GM19238 (cell line): Measurements from ENCODE around the gene FLNC.

Source experiments
- DNase-seq: peaks from one replicate; pipeline ENCODE4 v3.0.0; 2011; ENCODE audit warnings: low spot score; ENCODE audit not compliant: insufficient read length

Gene FLNC

GRCh38 chr7:128843938-128844621 is 13.9 kb downstream of the FLNC start:
- DNase-seq = no peak

- DNase-seq = no peak
Measured at GRCh38 chr7:128844777-128845311, 14.6 kb downstream of the FLNC start.

GRCh38 chr7:128845475-128845874 is 15.3 kb downstream of the FLNC start:
- DNase-seq = no peak

GRCh38 chr7:128845987-128846386 is 15.8 kb downstream of the FLNC start:
- no peak for DNase-seq

DNA sequence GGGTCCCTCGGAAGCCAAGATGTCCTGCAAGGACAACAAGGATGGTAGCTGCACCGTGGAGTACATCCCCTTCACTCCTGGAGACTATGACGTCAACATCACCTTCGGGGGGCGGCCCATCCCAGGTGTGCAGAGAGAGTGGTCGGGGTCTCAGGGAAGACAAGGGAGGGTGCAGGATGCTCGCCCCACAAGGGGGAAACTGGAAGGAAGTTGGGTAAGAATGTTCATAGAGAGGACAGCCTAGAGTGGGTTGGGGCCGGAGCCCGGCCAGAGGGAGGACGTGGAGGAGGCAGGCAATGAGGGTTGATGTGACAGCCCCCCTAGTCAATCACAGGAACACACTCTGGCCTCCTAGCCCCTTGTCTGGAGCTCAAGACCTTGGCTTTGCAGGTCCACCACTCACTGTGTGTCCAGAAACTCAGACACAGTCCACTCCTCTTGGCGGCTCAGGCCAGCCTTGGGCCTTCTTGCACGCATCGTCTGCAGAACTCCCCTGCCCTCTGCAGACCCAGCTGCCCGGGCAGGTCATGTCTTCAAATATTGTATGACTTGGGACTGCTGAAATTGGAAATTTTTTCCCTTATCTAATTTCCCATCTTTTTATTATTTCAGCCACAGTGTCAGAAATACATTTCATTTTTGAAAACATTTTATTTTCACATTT is 16.7 kb downstream of the FLNC start:
- no peak for DNase-seq

DNA sequence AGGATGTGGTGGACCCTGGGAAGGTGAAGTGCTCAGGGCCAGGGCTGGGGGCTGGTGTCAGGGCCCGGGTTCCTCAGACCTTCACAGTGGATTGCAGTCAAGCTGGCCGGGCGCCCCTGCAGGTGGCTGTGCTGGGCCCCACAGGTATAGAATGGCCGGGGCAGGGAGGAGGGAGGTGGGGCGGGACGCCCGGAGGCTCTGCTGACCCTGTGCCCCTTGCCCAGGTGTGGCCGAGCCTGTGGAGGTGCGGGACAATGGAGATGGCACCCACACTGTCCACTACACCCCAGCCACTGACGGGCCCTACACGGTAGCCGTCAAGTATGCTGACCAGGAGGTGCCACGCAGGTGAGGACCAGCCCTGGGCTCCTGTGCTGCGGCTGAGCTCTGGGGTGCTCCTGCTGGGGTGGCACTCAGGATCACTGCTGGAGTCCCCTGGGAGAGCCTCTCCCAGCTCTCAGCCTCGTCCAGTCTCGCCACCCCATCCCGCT is 17.6 kb downstream of the FLNC start:
- no peak for DNase-seq

DNA sequence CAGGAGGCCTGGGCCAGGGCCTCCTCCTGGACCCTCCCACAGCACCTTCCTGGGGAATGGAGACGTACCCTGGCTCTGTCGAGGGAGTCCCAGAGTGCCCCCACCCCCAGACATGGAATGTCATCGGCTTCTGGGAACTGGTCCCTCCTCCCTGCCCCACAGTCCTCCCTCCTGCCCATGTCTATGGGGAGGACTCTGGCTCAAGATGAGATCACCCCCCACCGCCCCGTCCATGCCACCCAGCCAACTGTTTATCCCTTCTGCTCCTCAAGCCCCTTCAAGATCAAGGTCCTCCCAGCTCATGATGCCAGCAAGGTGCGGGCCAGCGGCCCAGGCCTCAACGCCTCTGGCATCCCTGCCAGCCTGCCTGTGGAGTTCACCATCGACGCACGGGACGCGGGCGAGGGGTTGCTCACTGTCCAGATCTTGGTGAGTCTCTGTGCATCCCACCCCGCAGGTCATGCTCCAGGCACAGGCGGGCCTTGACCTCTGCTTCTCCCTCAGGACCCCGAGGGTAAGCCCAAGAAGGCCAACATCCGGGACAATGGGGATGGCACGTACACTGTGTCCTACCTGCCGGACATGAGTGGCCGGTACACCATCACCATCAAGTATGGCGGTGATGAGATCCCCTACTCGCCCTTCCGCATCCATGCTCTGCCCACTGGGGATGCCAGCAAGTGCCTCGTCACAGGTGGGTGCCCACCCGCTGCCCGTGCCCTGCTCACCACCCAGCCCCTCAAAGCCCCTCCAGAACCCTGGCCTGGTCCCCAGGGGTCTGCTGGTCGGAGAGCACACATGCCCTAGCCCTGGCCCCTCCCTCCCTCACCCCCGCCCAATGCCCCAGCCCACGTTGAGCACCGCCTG is 18.3 kb downstream of the FLNC start:
- DNase-seq = no peak

DNA sequence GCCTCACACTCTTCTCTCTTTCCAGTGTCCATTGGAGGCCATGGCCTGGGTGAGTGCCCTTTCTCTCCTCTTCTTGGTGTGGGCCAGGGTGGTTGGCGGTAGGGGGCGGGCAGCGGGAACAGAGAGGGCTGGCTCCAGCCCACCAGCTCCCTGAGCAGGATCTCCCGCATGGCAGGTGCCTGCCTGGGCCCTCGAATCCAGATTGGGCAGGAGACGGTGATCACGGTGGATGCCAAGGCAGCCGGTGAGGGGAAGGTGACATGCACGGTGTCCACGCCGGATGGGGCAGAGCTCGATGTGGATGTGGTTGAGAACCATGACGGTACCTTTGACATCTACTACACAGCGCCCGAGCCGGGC is 18.9 kb downstream of the FLNC start:
- DNase-seq = no peak

DNA sequence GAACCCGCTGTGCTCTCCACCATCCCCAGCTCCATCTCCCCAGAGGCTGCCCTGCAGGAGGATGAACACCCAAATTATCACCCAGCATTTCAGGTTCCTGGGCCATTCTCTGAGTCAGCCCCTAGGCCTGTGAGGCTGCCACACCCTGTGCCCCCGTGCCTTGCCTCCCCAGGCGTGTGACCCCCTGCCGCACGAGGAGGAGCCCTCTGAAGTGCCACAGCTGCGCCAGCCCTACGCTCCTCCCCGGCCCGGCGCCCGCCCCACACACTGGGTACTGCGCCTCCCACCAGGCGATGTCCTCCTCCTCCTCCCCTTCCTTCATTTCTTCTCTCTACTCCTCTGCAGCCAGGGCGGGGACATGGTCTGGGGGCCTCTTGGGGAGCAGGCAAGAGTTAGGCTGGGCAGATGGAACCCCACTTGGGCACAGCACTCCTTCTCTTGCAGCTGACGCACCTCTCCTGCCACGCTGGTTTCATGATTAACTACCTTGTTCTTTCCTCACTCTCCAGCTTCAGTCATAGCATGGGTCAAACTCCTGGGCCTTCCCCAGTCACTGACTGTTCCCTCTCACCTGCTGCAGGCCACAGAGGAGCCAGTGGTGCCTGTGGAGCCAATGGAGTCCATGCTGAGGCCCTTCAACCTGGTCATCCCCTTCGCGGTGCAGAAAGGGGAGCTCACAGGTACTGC is 19.7 kb downstream of the FLNC start:
- DNase-seq = no peak

DNA sequence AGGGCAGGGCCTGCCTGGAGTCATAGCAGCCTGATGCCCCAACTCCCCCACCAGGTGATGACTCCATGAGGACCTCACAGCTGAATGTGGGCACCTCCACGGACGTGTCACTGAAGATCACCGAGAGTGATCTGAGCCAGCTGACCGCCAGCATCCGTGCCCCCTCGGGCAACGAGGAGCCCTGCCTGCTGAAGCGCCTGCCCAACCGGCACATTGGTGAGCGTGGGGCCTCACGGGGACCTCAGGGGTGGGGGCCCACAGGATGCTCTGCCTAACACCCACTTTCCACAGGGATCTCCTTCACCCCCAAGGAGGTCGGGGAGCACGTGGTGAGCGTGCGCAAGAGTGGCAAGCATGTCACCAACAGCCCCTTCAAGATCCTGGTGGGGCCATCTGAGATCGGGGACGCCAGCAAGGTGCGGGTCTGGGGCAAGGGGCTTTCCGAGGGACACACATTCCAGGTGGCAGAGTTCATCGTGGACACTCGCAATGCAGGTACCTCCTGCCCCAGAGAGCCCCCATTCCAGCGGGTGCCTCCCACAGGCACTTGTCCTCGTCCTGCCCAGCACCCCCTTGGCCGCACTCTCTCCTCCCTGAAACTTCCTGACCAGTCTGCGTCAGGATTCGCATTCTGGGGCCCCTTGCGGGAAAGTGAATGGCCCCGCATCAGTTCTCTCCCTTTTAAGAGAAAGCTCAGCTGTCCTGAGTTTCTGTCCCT is 22.5 kb downstream of the FLNC start:
- no peak for DNase-seq

GRCh38 chr7:128853799-128854198 is 23.6 kb downstream of the FLNC start:
- no peak for DNase-seq

DNA sequence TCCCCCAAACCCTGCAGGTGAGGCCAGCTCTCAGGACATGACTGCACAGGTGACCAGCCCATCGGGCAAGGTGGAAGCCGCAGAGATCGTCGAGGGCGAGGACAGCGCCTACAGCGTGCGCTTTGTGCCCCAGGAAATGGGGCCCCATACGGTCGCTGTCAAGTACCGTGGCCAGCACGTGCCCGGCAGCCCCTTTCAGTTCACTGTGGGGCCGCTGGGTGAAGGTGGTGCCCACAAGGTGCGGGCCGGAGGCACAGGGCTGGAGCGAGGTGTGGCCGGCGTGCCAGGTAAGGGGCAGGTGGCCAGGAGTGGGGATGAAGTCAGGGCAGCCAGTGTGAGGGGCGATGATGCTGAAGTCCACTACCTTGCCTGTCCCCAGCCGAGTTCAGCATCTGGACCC is 24.2 kb downstream of the FLNC start:
- no peak for DNase-seq

DNA sequence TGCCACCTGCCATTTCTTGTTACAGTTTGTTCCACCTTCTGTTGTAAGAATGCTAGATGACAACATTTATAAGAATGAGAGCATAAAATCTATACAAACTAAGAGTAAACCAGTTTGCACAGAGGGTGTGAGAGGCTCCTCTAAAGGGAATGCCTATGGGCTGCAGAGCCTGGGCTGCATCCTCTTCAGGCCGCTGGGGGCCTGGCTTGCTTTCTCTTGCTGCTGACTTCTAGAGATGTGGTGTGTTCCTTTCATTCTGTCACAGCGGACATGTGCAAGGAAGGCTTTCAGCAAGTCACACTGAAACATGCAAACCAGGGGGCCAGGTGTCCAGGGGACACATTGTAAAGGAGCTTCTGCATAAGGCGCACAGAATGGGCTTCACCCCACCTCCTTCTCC is 25.4 kb downstream of the FLNC start:
- DNase-seq = no peak

DNA sequence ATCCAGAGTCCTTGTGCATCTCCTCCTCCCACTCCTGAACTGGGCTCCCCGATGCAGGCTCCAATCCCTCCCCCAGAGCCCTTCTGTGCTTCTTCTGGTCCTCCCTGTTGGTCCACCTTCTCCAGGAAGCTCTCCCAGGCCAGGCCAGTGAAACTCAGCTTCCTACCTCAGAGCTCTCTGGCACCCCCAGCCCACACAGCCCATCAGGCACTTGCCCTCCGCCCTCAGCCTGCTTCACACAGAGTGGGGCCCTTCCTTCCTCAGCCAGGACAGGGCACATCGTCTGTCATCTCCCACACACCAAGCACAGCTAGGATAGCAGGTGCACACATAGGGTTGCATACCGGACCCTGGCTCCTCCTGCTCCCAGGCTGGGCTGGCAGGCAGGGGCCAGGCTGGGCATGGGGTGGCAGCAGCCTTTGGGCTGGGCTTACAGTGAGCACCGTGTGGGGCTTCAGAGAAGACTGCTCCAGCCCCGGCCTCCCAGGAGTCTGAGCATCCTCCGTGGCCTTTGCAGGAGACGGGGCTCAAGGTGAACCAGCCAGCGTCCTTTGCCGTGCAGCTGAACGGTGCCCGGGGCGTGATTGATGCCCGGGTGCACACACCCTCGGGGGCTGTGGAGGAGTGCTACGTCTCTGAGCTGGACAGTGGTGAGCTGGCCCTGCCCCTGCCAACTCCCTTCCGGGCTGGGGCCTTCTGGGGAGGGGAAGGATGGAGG is 26.0 kb downstream of the FLNC start:
- DNase-seq = no peak

DNA sequence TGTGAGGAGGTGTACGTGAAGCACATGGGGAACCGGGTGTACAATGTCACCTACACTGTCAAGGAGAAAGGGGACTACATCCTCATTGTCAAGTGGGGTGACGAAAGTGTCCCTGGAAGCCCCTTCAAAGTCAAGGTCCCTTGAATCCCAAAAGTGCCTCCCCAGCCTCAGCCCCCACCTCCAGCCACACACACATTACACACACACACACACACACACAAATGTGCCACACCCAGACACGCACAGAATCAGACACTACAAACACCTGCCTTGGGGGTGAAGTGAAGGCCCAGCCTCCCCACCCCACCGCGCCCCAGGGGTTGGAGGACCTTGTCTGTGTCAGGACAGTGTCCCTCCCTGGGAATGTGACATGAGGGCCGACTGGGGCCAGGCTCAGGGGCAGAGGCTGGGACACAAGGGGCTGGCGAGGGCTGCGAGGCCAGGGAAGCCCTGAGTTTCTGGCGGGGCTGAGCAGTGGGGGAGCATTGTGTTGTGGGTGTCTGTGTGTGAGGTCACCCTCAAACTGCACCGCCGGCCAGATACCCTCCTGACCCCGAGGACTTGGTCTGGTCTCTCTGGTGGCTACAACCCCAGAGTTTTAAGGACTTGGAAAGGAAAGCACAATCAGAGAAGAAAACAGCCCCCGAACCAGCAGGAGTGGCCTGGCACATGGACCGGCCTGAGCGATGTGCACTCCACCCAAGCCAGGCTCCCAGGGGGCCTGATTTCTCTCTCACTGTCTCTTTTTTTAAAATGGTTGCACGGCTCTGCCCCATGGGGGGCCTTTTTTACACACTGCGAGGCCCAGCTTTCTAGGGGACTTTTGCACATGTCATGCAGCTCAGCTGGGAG is 28.4 kb downstream of the FLNC start:
- no peak for DNase-seq

GRCh38 chr7:128859232-128860157 is 29.3 kb downstream of the FLNC start:
- DNase-seq = no peak

DNA sequence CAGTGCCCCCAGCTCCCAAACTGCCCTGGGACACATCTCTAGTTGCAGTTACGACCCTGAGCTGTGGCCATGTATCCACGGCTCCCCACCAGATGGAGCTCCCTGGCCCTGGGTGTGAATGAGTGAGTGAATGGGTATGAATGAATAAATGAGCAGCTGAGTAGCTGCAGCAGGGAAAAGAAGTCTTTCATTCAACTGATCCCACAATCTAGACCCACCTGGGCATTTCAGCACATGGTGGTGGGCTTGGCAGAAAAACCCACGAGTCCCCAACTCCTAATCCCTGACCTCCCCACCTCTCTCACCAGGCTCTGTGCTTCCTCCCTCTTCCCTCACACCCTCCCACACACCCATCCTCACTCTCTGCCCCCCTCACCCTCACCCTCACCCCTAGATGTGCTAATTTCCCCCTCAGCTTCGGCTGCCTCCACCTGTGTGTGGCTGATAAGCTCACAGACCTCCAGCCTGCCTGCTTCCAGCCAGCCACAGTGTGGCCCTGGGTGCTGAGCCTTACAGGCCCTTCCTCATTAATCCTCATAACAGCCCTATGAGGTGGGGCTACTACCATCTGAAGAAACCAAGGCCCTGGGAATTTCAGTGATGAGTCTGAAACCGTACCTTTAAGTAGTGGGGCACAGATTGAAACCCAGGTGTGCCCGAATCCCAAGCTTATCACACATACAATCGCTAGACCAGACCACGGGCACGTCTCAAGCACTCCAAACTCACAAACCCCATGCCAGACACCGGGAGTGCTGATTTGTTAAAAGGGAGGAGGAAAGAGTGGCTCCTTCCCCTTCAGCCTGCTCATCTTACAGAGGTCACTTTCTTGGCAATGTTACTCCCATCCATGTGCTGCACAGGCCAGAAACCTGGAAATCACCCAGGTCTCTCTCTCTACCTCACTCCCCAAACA is 30.2 kb downstream of the FLNC start:
- DNase-seq = no peak
